ENCODE data around the gene CAMSAP1.

The CAMSAP1 gene

GRCh38 chr9:135761845-135762168 lies 145.5 kb downstream of the CAMSAP1 start:
- no peak for DNase-seq (ENCODE audit: low read depth in 1 of 2, low spot score in 1 of 2)

GRCh38 chr9:135761150-135761844 lies 146.0 kb downstream of the CAMSAP1 start:
- no peak for DNase-seq (ENCODE audit: low read depth in 1 of 2, low spot score in 1 of 2)

DNA sequence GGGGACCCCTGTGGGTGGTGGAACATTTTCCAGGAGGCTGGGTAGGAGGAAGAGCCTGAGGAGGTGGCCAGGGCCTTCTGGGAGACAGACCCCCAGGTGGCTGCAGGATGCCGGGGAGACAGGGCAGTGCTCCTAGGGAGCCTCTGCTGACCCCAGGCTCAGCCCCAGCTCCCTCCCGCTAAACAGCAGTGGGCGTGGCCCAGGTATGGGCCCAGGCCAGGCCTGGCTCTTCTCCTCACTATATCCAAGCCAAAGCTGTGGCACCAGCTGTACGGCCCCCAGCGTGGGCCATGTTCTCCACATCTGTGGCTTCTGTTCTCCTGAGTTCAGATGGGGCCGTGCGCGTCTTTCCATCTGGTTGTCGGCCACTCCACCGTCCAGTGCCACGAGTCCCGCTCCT lies 146.9 kb downstream of the CAMSAP1 start:
- no peak for DNase-seq (ENCODE audit: low read depth in 1 of 2, low spot score in 1 of 2)

GRCh38 chr9:135759676-135760300 lies 147.6 kb downstream of the CAMSAP1 start:
- no peak for DNase-seq (ENCODE audit: low read depth in 1 of 2, low spot score in 1 of 2)

- DNase-seq (ENCODE audit: low read depth in 1 of 2, low spot score in 1 of 2), result no peak
Observed at GRCh38 chr9:135758870-135759269, 148.5 kb downstream of the CAMSAP1 start.
